GM12874 (cell line): ENCODE data around the gene RAB14.

ENCODE experiments used
- TF ChIP-seq, protein P1 (sequence below): IDR thresholded peaks from 2 replicates; pipeline ENCODE4 v1.5.1; 2011; ENCODE audit warnings: low read depth, mild to moderate bottlenecking, control low read depth, low read length, moderate library complexity; ENCODE audit not compliant: insufficient read depth

RAB14 gene

GRCh38 chr9:121169094-121169601 is 32.5 kb downstream of the RAB14 start:
- TF ChIP-seq, protein P1, sequence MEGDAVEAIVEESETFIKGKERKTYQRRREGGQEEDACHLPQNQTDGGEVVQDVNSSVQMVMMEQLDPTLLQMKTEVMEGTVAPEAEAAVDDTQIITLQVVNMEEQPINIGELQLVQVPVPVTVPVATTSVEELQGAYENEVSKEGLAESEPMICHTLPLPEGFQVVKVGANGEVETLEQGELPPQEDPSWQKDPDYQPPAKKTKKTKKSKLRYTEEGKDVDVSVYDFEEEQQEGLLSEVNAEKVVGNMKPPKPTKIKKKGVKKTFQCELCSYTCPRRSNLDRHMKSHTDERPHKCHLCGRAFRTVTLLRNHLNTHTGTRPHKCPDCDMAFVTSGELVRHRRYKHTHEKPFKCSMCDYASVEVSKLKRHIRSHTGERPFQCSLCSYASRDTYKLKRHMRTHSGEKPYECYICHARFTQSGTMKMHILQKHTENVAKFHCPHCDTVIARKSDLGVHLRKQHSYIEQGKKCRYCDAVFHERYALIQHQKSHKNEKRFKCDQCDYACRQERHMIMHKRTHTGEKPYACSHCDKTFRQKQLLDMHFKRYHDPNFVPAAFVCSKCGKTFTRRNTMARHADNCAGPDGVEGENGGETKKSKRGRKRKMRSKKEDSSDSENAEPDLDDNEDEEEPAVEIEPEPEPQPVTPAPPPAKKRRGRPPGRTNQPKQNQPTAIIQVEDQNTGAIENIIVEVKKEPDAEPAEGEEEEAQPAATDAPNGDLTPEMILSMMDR = peak; percentile 36; the same call in 1 of the 2 replicates

GRCh38 chr9:121168052-121168451 is 33.6 kb downstream of the RAB14 start:
- TF ChIP-seq, protein P1 = no peak

DNA sequence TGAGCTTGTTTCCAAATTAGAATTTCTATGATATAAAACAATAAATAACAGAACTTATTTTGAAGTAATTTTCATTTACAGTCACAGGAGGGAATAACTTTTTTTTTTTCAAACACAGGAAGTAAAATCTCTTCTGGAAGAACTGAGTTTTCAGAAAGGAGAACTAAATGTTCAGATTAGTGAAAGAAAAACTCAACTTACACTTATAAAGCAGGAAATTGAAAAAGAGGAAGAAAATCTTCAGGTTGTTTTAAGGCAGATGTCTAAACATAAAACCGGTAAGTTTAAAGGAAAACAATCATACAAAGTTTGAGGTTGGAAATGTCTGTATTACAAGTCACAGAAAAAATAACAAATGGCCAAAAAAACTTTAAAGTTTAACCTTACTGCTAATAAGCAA is 41.6 kb downstream of the RAB14 start:
- TF ChIP-seq, protein P1 = no peak

- TF ChIP-seq, protein P1 = no peak
Measured at GRCh38 chr9:121157939-121158338, 43.7 kb downstream of the RAB14 start.

- TF ChIP-seq, protein P1 = no peak
Measured at GRCh38 chr9:121156263-121156731, 45.4 kb downstream of the RAB14 start.

- TF ChIP-seq, protein P1 = no peak
Measured at GRCh38 chr9:121154782-121155181, 46.9 kb downstream of the RAB14 start.

GRCh38 chr9:121153642-121154041 is 48.0 kb downstream of the RAB14 start:
- TF ChIP-seq, protein P1 = no peak
